Measurements from ENCODE around the gene FRMD6.

DNA sequence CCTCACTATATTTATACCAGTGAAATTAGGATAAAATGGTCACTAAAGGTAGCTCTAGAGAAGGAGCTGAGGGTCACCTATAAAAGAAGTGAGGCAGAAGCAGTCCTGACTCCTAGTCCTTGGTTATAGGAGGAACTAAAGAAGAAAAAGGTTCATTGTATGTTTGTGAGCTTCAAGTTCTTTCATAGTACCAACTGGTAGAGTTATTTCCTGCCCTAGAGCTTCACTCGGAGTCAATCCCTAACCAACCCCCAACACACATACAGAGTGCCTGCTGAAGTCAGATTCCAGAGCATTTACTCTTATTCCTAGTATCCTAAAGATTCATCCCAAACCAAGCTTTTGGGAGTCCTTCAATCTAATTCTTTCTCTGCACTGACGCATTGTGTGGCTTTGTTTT lies 29.3 kb upstream of the FRMD6 start:
- no peak for TF ChIP-seq CTCF (IDR thresholded peaks at IDR 0.05)
- no peak for TF ChIP-seq POLR2AphosphoS5 (IDR thresholded peaks at IDR 0.05)
- no peak for TF ChIP-seq POLR2A (IDR thresholded peaks at IDR 0.05; ENCODE audit: low read depth)
- no peak for TF ChIP-seq EP300 (IDR thresholded peaks at IDR 0.05)

All from esophagus muscularis mucosa (tissue), 4 donors.